ENCODE data around the gene LIN7A.
A peak's percentile ranks its signal among the peaks of the same experiment; 100 is the strongest.

LIN7A gene

DNA sequence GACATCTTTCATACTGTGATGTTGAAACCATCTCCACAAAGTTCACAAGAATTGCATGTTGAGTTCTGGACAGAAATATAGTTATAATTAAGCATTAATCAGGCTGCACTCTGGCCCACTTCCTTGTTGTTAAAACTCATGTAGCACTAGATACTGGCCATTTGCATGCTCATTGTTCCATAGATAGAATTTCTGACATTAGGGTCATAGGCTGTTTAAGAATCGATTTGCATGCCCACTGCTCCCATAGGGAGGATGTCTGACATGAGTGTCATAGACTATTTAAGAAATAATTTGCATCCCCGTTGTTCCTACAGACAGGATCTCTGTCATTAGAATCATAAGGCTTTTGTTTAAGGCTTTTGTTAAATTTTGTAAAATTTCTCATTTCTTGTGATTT is 170.8 kb downstream of the LIN7A start:
- no peak for DNase-seq (ENCODE audit: low read depth)
- H3K4me3 ChIP-seq (ENCODE audit: low read depth, low read length) = no peak overlapping the region
- TF ChIP-seq CTCF (IDR thresholded peaks at IDR 0.05; ENCODE audit: control insufficient read depth, extremely low read depth, insufficient read depth) = no peak

- DNase-seq (ENCODE audit: low read depth) = no peak
- no peak for TF ChIP-seq CTCF (IDR thresholded peaks at IDR 0.05; ENCODE audit: control insufficient read depth, extremely low read depth, insufficient read depth)
- H3K4me3 ChIP-seq (ENCODE audit: low read depth, low read length) = no peak overlapping the region
Measured at GRCh38 chr12:80766210-80766609, 171.5 kb downstream of the LIN7A start.

GRCh38 chr12:80763874-80764273 is 173.9 kb downstream of the LIN7A start:
- H3K4me3 ChIP-seq (ENCODE audit: low read depth, low read length) = no peak overlapping the region
- peak; percentile 45 for TF ChIP-seq CTCF (IDR thresholded peaks at IDR 0.05; ENCODE audit: control insufficient read depth, extremely low read depth, insufficient read depth)
- DNase-seq (ENCODE audit: low read depth) = peak; percentile 31

- TF ChIP-seq CTCF (IDR thresholded peaks at IDR 0.05; ENCODE audit: control insufficient read depth, extremely low read depth, insufficient read depth) = no peak
- DNase-seq (ENCODE audit: low read depth) = no peak
- H3K4me3 ChIP-seq (ENCODE audit: low read depth, low read length) = no peak overlapping the region
Measured at GRCh38 chr12:80761838-80762237, 175.9 kb downstream of the LIN7A start.

DNA sequence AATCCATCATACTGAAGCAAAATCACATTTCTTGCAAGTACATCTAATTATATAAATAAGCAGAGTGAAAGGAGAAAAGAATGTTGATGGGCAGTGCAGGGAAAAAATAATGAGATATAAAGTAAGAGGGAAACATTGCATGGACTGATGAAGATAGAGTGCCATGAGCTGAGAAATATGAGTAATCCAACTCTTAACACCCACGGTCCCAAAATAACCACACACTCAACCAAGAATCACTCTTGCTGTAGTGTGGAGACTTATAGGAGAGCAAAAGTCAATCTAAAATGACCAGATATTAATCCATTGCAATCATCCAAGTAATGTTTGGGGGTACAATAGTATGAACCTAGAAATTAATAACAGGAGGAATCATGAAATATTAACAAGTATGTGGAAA is 180.9 kb downstream of the LIN7A start:
- no peak for TF ChIP-seq CTCF (IDR thresholded peaks at IDR 0.05; ENCODE audit: control insufficient read depth, extremely low read depth, insufficient read depth)
- H3K4me3 ChIP-seq (ENCODE audit: low read depth, low read length) = no peak overlapping the region
- DNase-seq (ENCODE audit: low read depth) = no peak

GRCh38 chr12:80754274-80754673 is 183.5 kb downstream of the LIN7A start:
- no peak for DNase-seq (ENCODE audit: low read depth)
- no peak for TF ChIP-seq CTCF (IDR thresholded peaks at IDR 0.05; ENCODE audit: control insufficient read depth, extremely low read depth, insufficient read depth)
- H3K4me3 ChIP-seq (ENCODE audit: low read depth, low read length) = no peak overlapping the region

DNA sequence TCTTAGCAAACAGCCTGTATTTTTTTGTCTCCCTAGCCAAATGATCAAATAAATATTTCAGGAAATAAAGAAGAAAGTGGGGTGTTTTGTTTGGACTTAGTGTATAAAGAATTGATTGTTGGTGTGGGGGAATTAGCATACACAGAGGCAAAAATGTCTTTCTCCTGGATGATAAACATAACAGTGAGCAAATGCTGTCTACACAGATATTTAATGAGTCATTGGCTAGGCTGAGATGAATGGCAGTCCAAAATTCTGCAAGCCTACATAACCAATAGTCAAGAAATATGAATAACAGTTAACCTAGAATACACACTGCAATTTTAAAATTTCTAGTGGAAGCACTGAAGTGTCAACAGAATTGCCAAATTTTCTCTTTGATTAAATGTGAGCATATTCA is 185.3 kb downstream of the LIN7A start:
- no peak for TF ChIP-seq CTCF (IDR thresholded peaks at IDR 0.05; ENCODE audit: control insufficient read depth, extremely low read depth, insufficient read depth)
- H3K4me3 ChIP-seq (ENCODE audit: low read depth, low read length) = no peak overlapping the region
- DNase-seq (ENCODE audit: low read depth) = no peak

All from LNCaP clone FGC (cell line).